BJ (cell line): ENCODE measurements around the gene SLC27A1. TPM values are rescaled to one million over a fixed set of nuclear protein-coding genes. Genes with fewer than 3 reads are reported as not detected.
A peak's percentile ranks its signal among the peaks of the same experiment; 100 is the strongest.
"Not testable (repeated sequence)": the region's sequence is repeated elsewhere in the genome, so short reads cannot be mapped to it uniquely, and the experiment has no call there.

Experiments used
- CTCF ChIA-PET: fragments of 350-600 bp; formaldehyde crosslinking; extraction: SDS; loops from one replicate; lab custom pipeline; 2021; ENCODE audit warnings: antibody characterized with exemption, inconsistent platforms; lab: Yijun Ruan, JAX
- POLR2A ChIA-PET: fragments of 300-600 bp; sonication (Branson Sonifier 250); formaldehyde crosslinking; extraction: SDS; loops from one replicate; lab custom pipeline; 2021; ENCODE audit warnings: antibody characterized with exemption; lab: Charles Lee
- DNase-seq: peaks from one replicate; pipeline ENCODE4 v3.0.0-alpha.2; 2011; ENCODE audit warnings: low read depth
- H3K27me3 ChIP-seq: 2 replicates; pipeline ENCODE4 v1.6.0; 2011; ENCODE audit warnings: low read length; ENCODE audit not compliant: control insufficient read depth, insufficient read depth
- H3K36me3 ChIP-seq: 2 replicates; pipeline ENCODE4 v1.5.1; 2011; ENCODE audit warnings: low read length; ENCODE audit not compliant: control insufficient read depth, insufficient read depth
- H3K4me3 ChIP-seq: 2 replicates; pipeline ENCODE4 v1.5.1; 2011; ENCODE audit warnings: low read depth, mild to moderate bottlenecking, control low read depth, low read length
- CTCF ChIP-seq: IDR thresholded peaks from 2 replicates; pipeline ENCODE4 v1.5.1; 2011; ENCODE audit warnings: low read depth, mild to moderate bottlenecking, control low read depth, inconsistent platforms, low read length, moderate library complexity; ENCODE audit not compliant: insufficient read depth
- polyA plus RNA-seq: library from polyadenylated mRNA; depleted of rRNA; stranded (reverse); fragments of >200 nt; gene quantifications from 2 replicates; pipeline ENCODE4 v1.2.3, GENCODE V29; 2011

SLC27A1 gene
- polyA plus RNA-seq, 1 experiment, result 18.8 TPM

GRCh38 chr19:17549085-17549740 lies 78.9 kb downstream of the SLC27A1 start:
- CTCF ChIA-PET, result interaction anchor here (1.2 kb wide), 1 partner anchor 24 kb away, joined by 3 read pairs; no protein-coding TSS in a partner anchor
- POLR2A ChIA-PET, result no interaction called here

GRCh38 chr19:17550076-17550667 lies 79.8 kb downstream of the SLC27A1 start:
- DNase-seq, result no peak
- CTCF ChIA-PET, result interaction anchor here (1.2 kb wide), 1 partner anchor 23 kb away, joined by 3 read pairs; no protein-coding TSS in a partner anchor
- TF ChIP-seq CTCF, result no peak
- no peaks in the 10 kb centered on the region for H3K27me3 ChIP-seq
- no peak overlapping the region for H3K4me3 ChIP-seq
- H3K36me3 ChIP-seq, result no peaks in the 10 kb centered on the region
- POLR2A ChIA-PET, result no interaction called here

More at GRCh38 chr19:17549085-17549740, 78.9 kb downstream of the SLC27A1 start:
- no peaks in the 10 kb centered on the region for H3K27me3 ChIP-seq
- H3K36me3 ChIP-seq, result no peaks in the 10 kb centered on the region
- no peak overlapping the region for H3K4me3 ChIP-seq
- DNase-seq, result no peak
- no peak for TF ChIP-seq CTCF

DNA sequence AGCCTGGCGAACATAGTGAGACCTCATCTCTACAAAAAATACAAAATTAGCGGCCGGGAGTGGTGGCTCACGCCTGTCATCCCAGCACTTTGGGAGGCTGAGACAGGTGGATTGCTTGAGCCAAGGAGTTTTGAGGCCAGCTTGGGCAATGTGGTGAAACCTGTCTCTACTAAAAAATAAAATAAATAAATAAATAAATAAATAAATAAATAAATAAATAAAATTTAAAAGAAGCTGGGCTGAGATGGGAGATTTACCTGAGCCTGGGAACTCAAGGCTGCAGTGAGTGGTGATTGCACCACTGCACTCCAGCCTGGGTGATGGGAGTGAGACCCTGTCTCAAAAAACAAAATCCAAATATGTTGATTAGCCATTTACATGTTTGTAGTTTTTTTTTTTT lies 82.4 kb downstream of the SLC27A1 start:
- H3K36me3 ChIP-seq, DNase-seq, H3K4me3 ChIP-seq, H3K27me3 ChIP-seq: not testable (repeated sequence)
- ChIA-PET POLR2A (interaction anchor here (0.7 to 1.1 kb wide), 2 partner anchors 21 to 95 kb away, joined by 3 read pairs; no protein-coding TSS in a partner anchor), CTCF (interaction anchor here (0.8 to 1.8 kb wide), 5 partner anchors 13 to 133 kb away, joined by 3 to 6 read pairs (median 3); partner anchors contain the start of gene MVB12A)

- Histone ChIP-seq H3K36me3 (no peaks in the 10 kb centered on the region), H3K4me3 (no peak overlapping the region), H3K27me3 (no peaks in the 10 kb centered on the region)
- DNase-seq, result peak; percentile 76
- POLR2A ChIA-PET, result interaction anchor here (0.6 to 1.1 kb wide), 2 partner anchors 20 to 42 kb away, joined by 3 to 9 read pairs; partner anchors contain the start of gene PGLS
- CTCF ChIA-PET, result interaction anchor here (0.8 to 1.8 kb wide), 5 partner anchors 11 to 133 kb away, joined by 3 to 6 read pairs (median 3); partner anchors contain the start of gene MVB12A
- no peak for TF ChIP-seq CTCF
Observed at GRCh38 chr19:17553256-17553655, 82.9 kb downstream of the SLC27A1 start.

GRCh38 chr19:17554968-17555479 lies 84.7 kb downstream of the SLC27A1 start:
- ChIA-PET POLR2A (no interaction called here), CTCF (interaction anchor here (1.2 kb wide), 1 partner anchor 59 kb away, joined by 3 read pairs; no protein-coding TSS in a partner anchor)
- no peak for DNase-seq
- no peaks in the 10 kb centered on the region for H3K27me3 ChIP-seq
- peaks cover 8% of the 10 kb centered on the region for H3K36me3 ChIP-seq
- H3K4me3 ChIP-seq, result peak overlapping the region; percentile 97
- TF ChIP-seq CTCF, result no peak
